SK-N-SH (cell line): ENCODE results near the gene STARD13. TPM values are rescaled to one million over a fixed set of nuclear protein-coding genes. Genes with fewer than 3 reads are reported as not detected.

ENCODE experiments used
- CTCF ChIA-PET: fragments of 300-600, 350-600 bp; formaldehyde crosslinking; extraction: SDS; loops from one replicate; lab custom pipeline; 2021; lab: Yijun Ruan, JAX
- POLR2A ChIA-PET: fragments of 350-600 bp; sonication (Branson Sonifier 250); formaldehyde crosslinking; extraction: SDS; loops from one replicate; lab custom pipeline; 2020; ENCODE audit warnings: antibody characterized with exemption, inconsistent platforms; lab: Yijun Ruan, JAX
- DNase-seq: peaks from one replicate; pipeline ENCODE4 v3.0.0; 2012
- H2AFZ ChIP-seq: fragments of 200-600 bp; sonication (generic); 2 replicates; pipeline ENCODE4 v1.8.1; 2016; ENCODE audit warnings: antibody characterized with exemption, mild to moderate bottlenecking, low read depth
- H3F3A ChIP-seq: fragments of 200-600 bp; sonication (generic); replicated peaks from 2 replicates; pipeline ENCODE3; 2016; ENCODE audit warnings: antibody characterized with exemption, mild to moderate bottlenecking; ENCODE audit not compliant: insufficient read depth
- H3K27ac ChIP-seq, 2 experiments: fragments of 200-500 bp in 1 of 2; fragments of 200-600 bp in 1 of 2; sonication (Bioruptor generic) in 1 of 2; sonication (generic), shearing (Covaris generic) in 1 of 2; 2 replicates each; pipeline versions ENCODE4 v1.5.1 to v1.6.1; 2014 to 2016; ENCODE audit warnings: low read depth in 2 of 2, inconsistent platforms in 1 of 2, low read length in 1 of 2, mild to moderate bottlenecking in 1 of 2, mixed read lengths in 1 of 2
- H3K27me3 ChIP-seq: fragments of 200-600 bp; sonication (generic), shearing (Covaris generic); 2 replicates; pipeline ENCODE4 v1.6.1; 2016; ENCODE audit warnings: mixed run types; ENCODE audit not compliant: insufficient read depth
- H3K36me3 ChIP-seq, 2 experiments: fragments of 200-500 bp in 1 of 2; fragments of 200-600 bp in 1 of 2; sonication (Bioruptor generic) in 1 of 2; sonication (generic) in 1 of 2; replicated peaks in 1 of 2; 2 replicates each; pipeline versions ENCODE3 to v1.5.1; 2014 to 2016; ENCODE audit warnings: low read length in 1 of 2, mild to moderate bottlenecking in 1 of 2; ENCODE audit not compliant: insufficient read depth in 2 of 2, control insufficient read depth in 1 of 2
- H3K4me1 ChIP-seq, 2 experiments: fragments of 200-500 bp in 1 of 2; fragments of 200-600 bp in 1 of 2; sonication (Bioruptor generic) in 1 of 2; sonication (generic), shearing (Covaris generic) in 1 of 2; 2 replicates each; pipeline versions ENCODE4 v1.5.1 to v1.6.1; 2014 to 2016; ENCODE audit warnings: low read depth in 1 of 2, low read length in 1 of 2, mixed run types in 1 of 2; ENCODE audit not compliant: insufficient read depth in 2 of 2, control insufficient read depth in 1 of 2
- H3K4me2 ChIP-seq: fragments of 200-600 bp; sonication (generic), shearing (Covaris generic); 2 replicates; pipeline ENCODE4 v1.6.1; 2017; ENCODE audit warnings: mixed run types
- H3K4me3 ChIP-seq, 2 experiments: fragments of 200-500 bp in 1 of 2; fragments of 200-600 bp in 1 of 2; sonication (Bioruptor generic) in 1 of 2; sonication (generic), shearing (Covaris generic) in 1 of 2; 2 replicates each; pipeline versions ENCODE4 v1.5.1 to v1.8.1; 2014 to 2016; ENCODE audit warnings: low read depth in 2 of 2, inconsistent platforms in 1 of 2, low read length in 1 of 2, mild to moderate bottlenecking in 1 of 2, mixed read lengths in 1 of 2, moderate library complexity in 1 of 2
- H3K79me2 ChIP-seq: fragments of 200-600 bp; sonication (generic); 2 replicates; pipeline ENCODE4 v1.8.1; 2017; ENCODE audit warnings: mild to moderate bottlenecking; ENCODE audit not compliant: insufficient read depth
- H3K9ac ChIP-seq: fragments of 200-600 bp; sonication (generic); 2 replicates; pipeline ENCODE4 v1.6.1; 2017; ENCODE audit warnings: mixed run types
- H3K9me2 ChIP-seq: fragments of 200-600 bp; sonication (generic); 2 replicates; pipeline ENCODE4 v1.6.1; 2017; ENCODE audit warnings: mixed run types
- H3K9me3 ChIP-seq: fragments of 200-600 bp; sonication (generic); 2 replicates; pipeline ENCODE4 v1.6.1; 2017; ENCODE audit warnings: mixed run types, mild to moderate bottlenecking, moderate library complexity
- H4K20me1 ChIP-seq: fragments of 200-600 bp; sonication (generic); 2 replicates; pipeline ENCODE4 v1.6.1; 2017; ENCODE audit warnings: mild to moderate bottlenecking, mixed run types; ENCODE audit not compliant: insufficient read depth
- ELF1 ChIP-seq: IDR thresholded peaks from 2 replicates; pipeline ENCODE4 v1.4.0; 2012
- NFIC ChIP-seq: IDR thresholded peaks from 2 replicates; pipeline ENCODE4 v1.4.0; 2012; ENCODE audit warnings: borderline replicate concordance
- NRF1 ChIP-seq: IDR thresholded peaks from 2 replicates; pipeline ENCODE4 v1.6.1; 2012; ENCODE audit warnings: low read depth, mild to moderate bottlenecking, low read length
- RCOR1 ChIP-seq: fragments of 150-350 bp; IDR thresholded peaks from 2 replicates; pipeline ENCODE4 v1.6.1; 2017; ENCODE audit warnings: antibody characterized with exemption, low read length
- RFX5 ChIP-seq: IDR thresholded peaks from 2 replicates; pipeline ENCODE4 v1.6.1; 2012; ENCODE audit warnings: mild to moderate bottlenecking, improper control_type of control experiment, low read length
- RXRA ChIP-seq: IDR thresholded peaks from 2 replicates; pipeline ENCODE4 v1.4.0; 2012; ENCODE audit warnings: low read depth, mild to moderate bottlenecking, borderline replicate concordance
- SIN3A ChIP-seq: IDR thresholded peaks from 2 replicates; pipeline ENCODE4 v1.6.1; 2012; ENCODE audit warnings: low read depth, mild to moderate bottlenecking, low read length, moderate library complexity, borderline replicate concordance
- YY1 ChIP-seq: IDR thresholded peaks from 2 replicates; pipeline ENCODE4 v1.4.0; 2012; ENCODE audit warnings: low read depth, mild to moderate bottlenecking
- ZBTB33 ChIP-seq: IDR thresholded peaks from 2 replicates; pipeline ENCODE4 v1.4.0; 2012; ENCODE audit warnings: low read depth, borderline replicate concordance
- WGBS: methylation state at CpG from one replicate; pipeline ENCODE4 v1.1.6; 2017; ENCODE audit warnings: low lambda C conversion rate; 5-methylcytosine and 5-hydroxymethylcytosine counted together
- polyA plus RNA-seq, 3 experiments: library from polyadenylated mRNA; depleted of rRNA; stranded (reverse); fragments of >200 nt; gene quantifications; 2 replicates each; pipeline ENCODE4 v1.2.3, GENCODE V29; 2012

The STARD13 gene
- polyA plus RNA-seq, 1 of the 3 experiments (the other 2 are of a cell fraction): 5.7 TPM

GRCh38 chr13:33272531-33273124 is 12.9 kb downstream of the STARD13 start:
- H3K4me3 ChIP-seq: no peak overlapping the region
- H3K9me3 ChIP-seq: no peaks in the 10 kb centered on the region
- H3K27me3 ChIP-seq: no peaks in the 10 kb centered on the region
- H2AFZ ChIP-seq: no peak overlapping the region
- WGBS: 74% methylated on average over 7 of the region's 7 CpGs
- H3K9ac ChIP-seq: no peak overlapping the region
- H3K79me2 ChIP-seq: peaks cover 87% of the 10 kb centered on the region
- H3F3A ChIP-seq: peaks cover 11% of the 10 kb centered on the region
- H4K20me1 ChIP-seq: no peaks in the 10 kb centered on the region
- H3K9me2 ChIP-seq: no peaks in the 10 kb centered on the region
- no peak for DNase-seq
- TF ChIP-seq NFIC: no peak
- TF ChIP-seq SIN3A: no peak
- no peak for TF ChIP-seq RXRA
- no peak for TF ChIP-seq RCOR1
- TF ChIP-seq RFX5: no peak
- H3K36me3 ChIP-seq: peaks cover 0 to 3% of the 10 kb centered on the region in 2 experiments
- ChIA-PET CTCF (no interaction called here), POLR2A (no interaction called here)
- H3K4me1 ChIP-seq: peaks cover 0 to 54% of the 10 kb centered on the region in 2 experiments; a peak in 2 of 4 replicates
- no peak overlapping the region for H3K4me2 ChIP-seq
- no peak overlapping the region for H3K27ac ChIP-seq

- H3K27ac ChIP-seq: no peak overlapping the region
- CTCF ChIA-PET: no interaction called here
These were observed 13.8 kb downstream of the STARD13 start for GRCh38 chr13:33271759-33272158.

More at GRCh38 chr13:33271759-33272158, 13.8 kb downstream of the STARD13 start:
- Histone ChIP-seq H4K20me1 (no peaks in the 10 kb centered on the region), H3K79me2 (peaks cover 87% of the 10 kb centered on the region), H3K9me2 (no peaks in the 10 kb centered on the region), H3F3A (peaks cover 11% of the 10 kb centered on the region), H3K36me3 (peaks cover 0 to 3% of the 10 kb centered on the region in 2 experiments), H3K9me3 (no peaks in the 10 kb centered on the region), H3K4me2 (no peak overlapping the region), H3K27me3 (no peaks in the 10 kb centered on the region), H3K4me3 (no peak overlapping the region), H3K4me1 (peaks cover 0 to 51% of the 10 kb centered on the region in 2 experiments; a peak in 2 of 4 replicates), H3K9ac (no peak overlapping the region), H2AFZ (no peak overlapping the region)
- WGBS: 88% methylated on average over 4 of the region's 4 CpGs
- DNase-seq: no peak
- no peak for TF ChIP-seq NRF1
- no peak for TF ChIP-seq ELF1
- TF ChIP-seq ZBTB33: no peak
- TF ChIP-seq YY1: no peak
- POLR2A ChIA-PET: no interaction called here
